ENCODE data around the gene SUCNR1.

The SUCNR1 gene

GRCh38 chr3:151911462-151911861, 38.0 kb downstream of the SUCNR1 start:
- H3K4me3 ChIP-seq (ENCODE audit: low read depth, low read length), result no peak overlapping the region
- TF ChIP-seq, protein P1, sequence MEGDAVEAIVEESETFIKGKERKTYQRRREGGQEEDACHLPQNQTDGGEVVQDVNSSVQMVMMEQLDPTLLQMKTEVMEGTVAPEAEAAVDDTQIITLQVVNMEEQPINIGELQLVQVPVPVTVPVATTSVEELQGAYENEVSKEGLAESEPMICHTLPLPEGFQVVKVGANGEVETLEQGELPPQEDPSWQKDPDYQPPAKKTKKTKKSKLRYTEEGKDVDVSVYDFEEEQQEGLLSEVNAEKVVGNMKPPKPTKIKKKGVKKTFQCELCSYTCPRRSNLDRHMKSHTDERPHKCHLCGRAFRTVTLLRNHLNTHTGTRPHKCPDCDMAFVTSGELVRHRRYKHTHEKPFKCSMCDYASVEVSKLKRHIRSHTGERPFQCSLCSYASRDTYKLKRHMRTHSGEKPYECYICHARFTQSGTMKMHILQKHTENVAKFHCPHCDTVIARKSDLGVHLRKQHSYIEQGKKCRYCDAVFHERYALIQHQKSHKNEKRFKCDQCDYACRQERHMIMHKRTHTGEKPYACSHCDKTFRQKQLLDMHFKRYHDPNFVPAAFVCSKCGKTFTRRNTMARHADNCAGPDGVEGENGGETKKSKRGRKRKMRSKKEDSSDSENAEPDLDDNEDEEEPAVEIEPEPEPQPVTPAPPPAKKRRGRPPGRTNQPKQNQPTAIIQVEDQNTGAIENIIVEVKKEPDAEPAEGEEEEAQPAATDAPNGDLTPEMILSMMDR (IDR thresholded peaks at IDR 0.05; ENCODE audit: low read depth, low read length, missing control alignments), result no peak
- DNase-seq (ENCODE audit: low read depth), result no peak

DNA sequence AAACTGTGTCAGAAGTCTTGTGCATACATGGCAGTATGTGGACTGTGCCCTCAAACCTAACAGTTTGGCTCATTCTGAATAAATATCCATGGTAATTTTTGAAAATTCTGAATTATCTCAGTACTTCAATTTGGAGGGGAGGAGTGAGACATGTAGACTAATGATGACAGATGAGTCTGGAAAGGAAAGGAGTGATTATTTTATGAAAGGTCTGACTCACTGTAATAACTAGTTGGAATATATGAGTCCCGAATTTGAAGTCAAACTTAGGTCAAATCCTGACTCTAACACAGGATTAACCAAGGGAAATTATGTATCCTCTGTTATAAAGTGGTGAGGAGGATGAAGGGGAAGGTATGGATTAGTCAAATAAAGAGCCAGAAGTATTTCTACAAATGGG, 38.6 kb downstream of the SUCNR1 start:
- TF ChIP-seq, protein P1 (IDR thresholded peaks at IDR 0.05; ENCODE audit: low read depth, low read length, missing control alignments), result no peak
- H3K4me3 ChIP-seq (ENCODE audit: low read depth, low read length), result no peak overlapping the region
- DNase-seq (ENCODE audit: low read depth), result no peak

DNA sequence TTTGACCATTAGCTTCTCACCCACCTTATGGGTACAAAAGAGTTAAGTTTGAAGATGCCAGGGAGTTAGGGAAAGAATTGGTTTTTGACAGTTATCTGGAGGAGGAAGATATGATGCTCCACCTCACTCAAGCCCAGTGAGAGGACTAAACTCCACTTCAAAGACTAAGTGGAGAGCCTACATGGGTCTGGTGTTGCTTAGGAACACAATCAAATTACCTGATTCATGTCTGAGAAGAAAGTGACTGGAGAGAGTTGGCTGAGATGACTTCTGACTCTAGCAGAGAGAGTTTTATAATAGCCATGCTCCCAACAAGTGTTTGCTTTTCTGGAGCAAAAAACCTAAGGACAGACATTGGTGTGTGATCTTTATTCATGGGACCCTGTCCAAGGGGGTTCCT, 43.3 kb downstream of the SUCNR1 start:
- TF ChIP-seq, protein P1 (IDR thresholded peaks at IDR 0.05; ENCODE audit: low read depth, low read length, missing control alignments), result no peak
- no peak for DNase-seq (ENCODE audit: low read depth)
- H3K4me3 ChIP-seq (ENCODE audit: low read depth, low read length), result no peak overlapping the region

GRCh38 chr3:151918253-151919029, 45.0 kb downstream of the SUCNR1 start:
- DNase-seq (ENCODE audit: low read depth), result peak; percentile 13
- H3K4me3 ChIP-seq (ENCODE audit: low read depth, low read length), result no peak overlapping the region
- TF ChIP-seq, protein P1 (IDR thresholded peaks at IDR 0.05; ENCODE audit: low read depth, low read length, missing control alignments), result peak; percentile 46

- DNase-seq (ENCODE audit: low read depth), result no peak
- TF ChIP-seq, protein P1 (IDR thresholded peaks at IDR 0.05; ENCODE audit: low read depth, low read length, missing control alignments), result no peak
- H3K4me3 ChIP-seq (ENCODE audit: low read depth, low read length), result no peak overlapping the region
These were observed 45.5 kb downstream of the SUCNR1 start for GRCh38 chr3:151919030-151919328.

DNA sequence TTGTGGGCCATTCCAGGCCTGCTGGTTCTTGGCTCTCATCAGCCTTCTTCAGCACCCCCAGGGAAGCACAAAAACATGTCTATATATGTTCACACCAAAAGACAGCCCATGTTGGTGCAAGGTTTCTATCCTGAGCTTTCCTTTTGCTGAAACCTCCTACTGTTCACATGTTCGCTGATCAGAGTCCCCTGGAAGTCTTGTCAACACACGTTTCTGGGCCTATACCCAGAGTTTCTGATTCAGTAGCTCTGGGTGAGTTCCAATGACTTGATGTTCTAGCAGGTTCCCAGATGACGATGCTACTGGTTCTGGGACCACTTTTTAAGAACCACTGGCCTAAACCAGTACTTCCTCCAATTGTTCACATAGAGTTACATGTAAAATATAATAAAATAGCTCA, 46.0 kb downstream of the SUCNR1 start:
- no peak for DNase-seq (ENCODE audit: low read depth)
- no peak overlapping the region for H3K4me3 ChIP-seq (ENCODE audit: low read depth, low read length)
- TF ChIP-seq, protein P1 (IDR thresholded peaks at IDR 0.05; ENCODE audit: low read depth, low read length, missing control alignments), result no peak

DNA sequence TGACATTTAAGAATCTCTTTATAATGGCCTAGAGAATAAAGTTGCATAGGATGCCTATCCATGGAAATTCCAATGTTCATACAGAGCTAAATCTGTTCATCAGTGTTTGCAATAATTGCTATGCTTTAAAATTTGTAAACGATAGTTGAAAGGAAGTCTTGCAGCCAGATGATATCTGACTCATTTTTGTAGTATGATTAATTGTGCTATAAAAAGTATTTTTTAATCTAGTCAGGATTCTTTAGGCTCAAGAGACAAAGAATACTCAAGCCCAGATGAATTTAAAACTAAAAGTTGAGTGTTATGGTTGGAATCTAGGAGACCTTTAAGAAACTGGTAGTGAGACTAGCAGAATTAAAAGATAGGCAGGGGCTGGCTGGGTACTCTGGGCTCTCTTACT, 50.5 kb downstream of the SUCNR1 start:
- no peak for DNase-seq (ENCODE audit: low read depth)

More for the DNA sequence above, 50.5 kb downstream of the SUCNR1 start:
- H3K4me3 ChIP-seq (ENCODE audit: low read depth, low read length), result no peak overlapping the region
- TF ChIP-seq, protein P1 (IDR thresholded peaks at IDR 0.05; ENCODE audit: low read depth, low read length, missing control alignments), result no peak

Data from GM12864 (cell line).